WTC11 (cell line): ENCODE measurements around the gene CNIH3. TPM values are rescaled to one million over a fixed set of nuclear protein-coding genes. Genes with fewer than 3 reads are reported as not detected.

ENCODE experiments used
- ATAC-seq: fragments of 200-7000 bp; cut with Tn5 transposase; 2 replicates; pipeline ENCODE4 v1.10.0; 2021; ENCODE audit warnings: mild to moderate bottlenecking, moderate library complexity
- CTCF ChIA-PET: fragments of 300-600 bp; sonication (Branson Sonifier 250); formaldehyde crosslinking; loops from one replicate; lab custom pipeline; 2021; ENCODE audit warnings: antibody characterized with exemption; lab: Charles Lee
- POLR2A ChIA-PET: fragments of 350-600 bp; sonication (Branson Sonifier 250); formaldehyde crosslinking; loops from one replicate; lab custom pipeline; 2021; ENCODE audit warnings: antibody characterized with exemption; lab: Charles Lee
- DNase-seq: peaks from one replicate; pipeline ENCODE4 v3.0.0; 2021; ENCODE audit warnings: low spot score
- H3K27ac Mint-ChIP-seq: 2 replicates; pipeline ENCODE4 v1.8.0; 2021; ENCODE audit warnings: mixed read lengths
- H3K27me3 Mint-ChIP-seq: 2 replicates; pipeline ENCODE4 v1.8.0; 2021; ENCODE audit warnings: low read depth, mild to moderate bottlenecking, moderate library complexity, mixed read lengths
- H3K36me3 Mint-ChIP-seq: 2 replicates; pipeline ENCODE4 v1.8.0; 2021; ENCODE audit warnings: mixed read lengths
- H3K4me1 Mint-ChIP-seq: 2 replicates; pipeline ENCODE4 v1.8.0; 2022; ENCODE audit warnings: mixed read lengths
- H3K4me3 Mint-ChIP-seq: 2 replicates; pipeline ENCODE4 v1.8.0; 2021; ENCODE audit warnings: mild to moderate bottlenecking, moderate library complexity, mixed read lengths
- H3K9me3 Mint-ChIP-seq: 2 replicates; pipeline ENCODE4 v1.8.0; 2021; ENCODE audit warnings: mixed read lengths
- ATF1 ChIP-seq: sonication (generic); formaldehyde crosslinking; IDR thresholded peaks from 2 replicates; pipeline ENCODE4 v1.8.1; 2023; ENCODE audit warnings: mild to moderate bottlenecking, moderate library complexity, missing genetic modification reagents
- ELF4 ChIP-seq: sonication (generic); formaldehyde crosslinking; IDR thresholded peaks from 2 replicates; pipeline ENCODE4 v1.8.1; 2022; ENCODE audit warnings: low read depth, mild to moderate bottlenecking, moderate library complexity, missing genetic modification reagents
- FOXJ3 ChIP-seq: sonication (generic); formaldehyde crosslinking; IDR thresholded peaks from 2 replicates; pipeline ENCODE4 v1.9.0; 2021; ENCODE audit warnings: missing genetic modification reagents, mild to moderate bottlenecking, borderline replicate concordance
- GRHL2 ChIP-seq: fragments of 250-450 bp; sonication (Bioruptor Pico); IDR thresholded peaks from 2 replicates; pipeline ENCODE4 v1.8.0; 2022; ENCODE audit warnings: mild to moderate bottlenecking, moderate library complexity; ENCODE audit not compliant: insufficient replicate concordance, severe bottlenecking
- GTF2I ChIP-seq: fragments of 250-450 bp; sonication (Bioruptor Pico); conservative IDR thresholded peaks from 2 replicates; pipeline ENCODE4 v1.4.0; 2021; ENCODE audit warnings: mild to moderate bottlenecking
- MYBL2 ChIP-seq: sonication (generic); formaldehyde crosslinking; IDR thresholded peaks from 2 replicates; pipeline ENCODE4 v1.8.1; 2023; ENCODE audit warnings: mild to moderate bottlenecking, moderate library complexity, missing genetic modification reagents
- NR1H2 ChIP-seq: sonication (generic); formaldehyde crosslinking; IDR thresholded peaks from 2 replicates; pipeline ENCODE4 v1.9.0; 2021; ENCODE audit warnings: mild to moderate bottlenecking, moderate library complexity, missing genetic modification reagents
- TCF7 ChIP-seq: sonication (generic); formaldehyde crosslinking; IDR thresholded peaks from 2 replicates; pipeline ENCODE4 v1.8.0; 2022; ENCODE audit warnings: mild to moderate bottlenecking, low read depth, missing genetic modification reagents, moderate library complexity
- TP53 ChIP-seq: sonication (generic); formaldehyde crosslinking; IDR thresholded peaks from 2 replicates; pipeline ENCODE4 v1.8.1; 2023; ENCODE audit warnings: mild to moderate bottlenecking, missing genetic modification reagents
- ZNF396 ChIP-seq: fragments of 250-450 bp; sonication (Bioruptor Pico); IDR thresholded peaks from 2 replicates; pipeline ENCODE4 v1.8.0; 2021; ENCODE audit warnings: mild to moderate bottlenecking, moderate library complexity, borderline replicate concordance
- ZNF423 ChIP-seq: fragments of 250-450 bp; sonication (Bioruptor Pico); IDR thresholded peaks from 2 replicates; pipeline ENCODE4 v2.1.2; 2022; ENCODE audit warnings: mild to moderate bottlenecking, moderate library complexity
- total RNA-seq: library from RNA; stranded (reverse); gene quantifications from 3 replicates; pipeline ENCODE4 v1.2.3, GENCODE V29; 2021
- TF ChIP-seq, protein P1 (sequence below): sonication (generic); formaldehyde crosslinking; IDR thresholded peaks from 2 replicates; pipeline ENCODE4 v1.8.0; 2022; ENCODE audit warnings: mild to moderate bottlenecking, missing genetic modification reagents
- TF ChIP-seq, protein P2 (sequence below): fragments of 250-450 bp; sonication (Bioruptor Pico); IDR thresholded peaks from 2 replicates; pipeline ENCODE4 v1.8.0; 2021; ENCODE audit warnings: mild to moderate bottlenecking
- TF ChIP-seq, protein P3 (sequence below): sonication (generic); formaldehyde crosslinking; IDR thresholded peaks from 2 replicates; pipeline ENCODE4 v1.8.1; 2023; ENCODE audit warnings: mild to moderate bottlenecking, missing genetic modification reagents, moderate library complexity
- TF ChIP-seq, protein P4 (sequence below): sonication (generic); formaldehyde crosslinking; IDR thresholded peaks from 2 replicates; pipeline ENCODE4 v1.8.0; 2023; ENCODE audit warnings: mild to moderate bottlenecking, missing genetic modification reagents
- TF ChIP-seq, protein P5 (sequence below): sonication (generic); formaldehyde crosslinking; IDR thresholded peaks from 2 replicates; pipeline ENCODE4 v1.8.1; 2022; ENCODE audit warnings: low read depth, missing genetic modification reagents, borderline replicate concordance

The CNIH3 gene
- total RNA-seq, 1 experiment from 2014 or later: 8.1 TPM

DNA sequence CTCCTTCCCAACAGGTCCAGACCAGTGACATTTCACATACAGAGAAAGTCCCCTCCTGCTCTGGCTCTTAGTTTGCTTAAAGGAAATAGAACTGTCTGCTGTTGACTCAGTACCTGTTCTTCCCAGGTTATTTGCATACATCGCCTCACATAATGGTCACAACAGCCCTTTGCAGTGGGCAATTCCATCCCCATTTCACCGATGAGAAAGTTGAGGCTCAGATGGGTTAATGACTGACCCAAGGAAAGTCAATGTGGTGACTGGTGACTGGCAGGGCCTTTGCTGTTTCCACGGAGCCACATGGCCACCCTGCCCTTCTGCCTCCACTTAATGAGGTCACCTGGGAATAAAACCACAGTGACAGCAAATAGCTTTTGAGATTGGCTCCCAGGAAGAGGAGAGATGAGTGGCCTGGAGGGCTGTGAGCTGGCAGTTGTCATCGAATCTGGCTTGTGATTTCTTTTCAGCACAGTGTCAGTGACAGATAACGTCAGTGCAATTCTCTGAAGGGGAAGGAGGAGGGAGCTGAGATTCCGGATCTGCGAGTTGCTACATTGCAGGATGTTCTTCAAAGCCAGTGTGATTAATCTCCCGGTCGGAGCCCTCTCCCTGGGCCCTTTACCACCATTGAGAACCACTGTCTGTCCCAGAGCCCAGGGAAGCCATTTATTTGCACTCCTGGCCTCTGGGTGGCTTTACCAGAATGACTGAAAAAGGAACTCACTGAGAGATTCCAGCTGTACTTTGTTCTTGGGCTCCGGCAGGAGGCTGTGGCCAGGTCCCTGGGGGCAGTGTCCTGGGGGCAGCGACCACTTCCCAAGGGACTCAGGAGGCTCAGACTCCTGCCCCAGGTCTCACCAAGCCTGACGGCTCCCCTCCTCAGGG is 117.2 kb downstream of the CNIH3 start (continued):
- no peak for TF ChIP-seq GTF2I (CRISPR knock-in tag)
- TF ChIP-seq GRHL2: no peak
- TF ChIP-seq, protein P1, sequence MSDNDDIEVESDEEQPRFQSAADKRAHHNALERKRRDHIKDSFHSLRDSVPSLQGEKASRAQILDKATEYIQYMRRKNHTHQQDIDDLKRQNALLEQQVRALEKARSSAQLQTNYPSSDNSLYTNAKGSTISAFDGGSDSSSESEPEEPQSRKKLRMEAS (CRISPR knock-in tag): no peak
- no peak for TF ChIP-seq NR1H2 (CRISPR knock-in tag)
- TF ChIP-seq, protein P2, sequence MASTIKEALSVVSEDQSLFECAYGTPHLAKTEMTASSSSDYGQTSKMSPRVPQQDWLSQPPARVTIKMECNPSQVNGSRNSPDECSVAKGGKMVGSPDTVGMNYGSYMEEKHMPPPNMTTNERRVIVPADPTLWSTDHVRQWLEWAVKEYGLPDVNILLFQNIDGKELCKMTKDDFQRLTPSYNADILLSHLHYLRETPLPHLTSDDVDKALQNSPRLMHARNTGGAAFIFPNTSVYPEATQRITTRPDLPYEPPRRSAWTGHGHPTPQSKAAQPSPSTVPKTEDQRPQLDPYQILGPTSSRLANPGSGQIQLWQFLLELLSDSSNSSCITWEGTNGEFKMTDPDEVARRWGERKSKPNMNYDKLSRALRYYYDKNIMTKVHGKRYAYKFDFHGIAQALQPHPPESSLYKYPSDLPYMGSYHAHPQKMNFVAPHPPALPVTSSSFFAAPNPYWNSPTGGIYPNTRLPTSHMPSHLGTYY (CRISPR knock-in tag): no peak
- TF ChIP-seq FOXJ3: no peak
- no peak for TF ChIP-seq MYBL2 (CRISPR knock-in tag)
- TF ChIP-seq, protein P3, sequence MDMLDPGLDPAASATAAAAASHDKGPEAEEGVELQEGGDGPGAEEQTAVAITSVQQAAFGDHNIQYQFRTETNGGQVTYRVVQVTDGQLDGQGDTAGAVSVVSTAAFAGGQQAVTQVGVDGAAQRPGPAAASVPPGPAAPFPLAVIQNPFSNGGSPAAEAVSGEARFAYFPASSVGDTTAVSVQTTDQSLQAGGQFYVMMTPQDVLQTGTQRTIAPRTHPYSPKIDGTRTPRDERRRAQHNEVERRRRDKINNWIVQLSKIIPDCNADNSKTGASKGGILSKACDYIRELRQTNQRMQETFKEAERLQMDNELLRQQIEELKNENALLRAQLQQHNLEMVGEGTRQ: no peak
- TF ChIP-seq TCF7 (CRISPR knock-in tag): no peak
- TF ChIP-seq TP53 (CRISPR knock-in tag): no peak
- TF ChIP-seq, protein P4, sequence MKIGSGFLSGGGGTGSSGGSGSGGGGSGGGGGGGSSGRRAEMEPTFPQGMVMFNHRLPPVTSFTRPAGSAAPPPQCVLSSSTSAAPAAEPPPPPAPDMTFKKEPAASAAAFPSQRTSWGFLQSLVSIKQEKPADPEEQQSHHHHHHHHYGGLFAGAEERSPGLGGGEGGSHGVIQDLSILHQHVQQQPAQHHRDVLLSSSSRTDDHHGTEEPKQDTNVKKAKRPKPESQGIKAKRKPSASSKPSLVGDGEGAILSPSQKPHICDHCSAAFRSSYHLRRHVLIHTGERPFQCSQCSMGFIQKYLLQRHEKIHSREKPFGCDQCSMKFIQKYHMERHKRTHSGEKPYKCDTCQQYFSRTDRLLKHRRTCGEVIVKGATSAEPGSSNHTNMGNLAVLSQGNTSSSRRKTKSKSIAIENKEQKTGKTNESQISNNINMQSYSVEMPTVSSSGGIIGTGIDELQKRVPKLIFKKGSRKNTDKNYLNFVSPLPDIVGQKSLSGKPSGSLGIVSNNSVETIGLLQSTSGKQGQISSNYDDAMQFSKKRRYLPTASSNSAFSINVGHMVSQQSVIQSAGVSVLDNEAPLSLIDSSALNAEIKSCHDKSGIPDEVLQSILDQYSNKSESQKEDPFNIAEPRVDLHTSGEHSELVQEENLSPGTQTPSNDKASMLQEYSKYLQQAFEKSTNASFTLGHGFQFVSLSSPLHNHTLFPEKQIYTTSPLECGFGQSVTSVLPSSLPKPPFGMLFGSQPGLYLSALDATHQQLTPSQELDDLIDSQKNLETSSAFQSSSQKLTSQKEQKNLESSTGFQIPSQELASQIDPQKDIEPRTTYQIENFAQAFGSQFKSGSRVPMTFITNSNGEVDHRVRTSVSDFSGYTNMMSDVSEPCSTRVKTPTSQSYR (CRISPR knock-in tag): no peak
- no peak for TF ChIP-seq ZNF396 (CRISPR knock-in tag)

DNA sequence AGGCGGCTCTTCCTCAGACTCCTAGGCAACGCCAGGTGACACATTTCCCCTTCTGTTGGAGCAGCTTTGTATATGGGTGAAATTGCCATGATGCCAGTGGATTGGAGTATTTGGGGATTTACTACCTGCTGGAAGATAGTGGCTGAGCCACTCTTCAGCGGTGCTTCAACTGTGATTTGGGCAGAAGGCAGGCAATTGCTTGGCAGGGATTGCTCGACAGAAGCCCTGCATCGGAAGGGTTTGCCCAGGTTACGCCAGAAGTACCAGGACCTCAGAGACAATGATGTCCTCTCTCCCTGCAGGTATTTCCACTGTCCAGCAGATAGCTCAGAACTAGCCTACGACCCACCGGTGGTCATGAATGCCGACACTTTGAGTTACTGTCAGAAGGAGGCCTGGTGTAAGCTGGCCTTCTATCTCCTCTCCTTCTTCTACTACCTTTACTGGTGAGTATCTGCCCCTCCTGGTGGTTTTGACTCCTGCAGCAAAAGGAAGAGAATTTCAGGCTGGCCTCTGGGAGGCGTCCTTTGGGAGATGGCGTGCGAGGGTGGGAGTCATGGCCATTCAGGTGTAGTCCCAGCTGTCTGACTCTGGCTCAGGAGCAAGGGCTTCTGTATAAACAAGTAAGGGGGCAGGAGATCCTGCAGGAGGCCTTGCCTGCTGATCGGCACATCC is 118.3 kb downstream of the CNIH3 start:
- Mint-ChIP-seq H3K4me3 (no peak overlapping the region), H3K36me3 (no peaks in the 10 kb centered on the region), H3K27me3 (no peaks in the 10 kb centered on the region), H3K27ac (no peak overlapping the region), H3K4me1 (peaks cover 67% of the 10 kb centered on the region), H3K9me3 (no peaks in the 10 kb centered on the region)
- ATAC-seq: peak; percentile 60
- TF ChIP-seq ZNF423 (CRISPR knock-in tag) (peak; percentile 11; the same call in 1 of the 2 replicates), ELF4 (CRISPR knock-in tag) (no peak), ATF1 (CRISPR knock-in tag) (no peak)
- TF ChIP-seq, protein P5, sequence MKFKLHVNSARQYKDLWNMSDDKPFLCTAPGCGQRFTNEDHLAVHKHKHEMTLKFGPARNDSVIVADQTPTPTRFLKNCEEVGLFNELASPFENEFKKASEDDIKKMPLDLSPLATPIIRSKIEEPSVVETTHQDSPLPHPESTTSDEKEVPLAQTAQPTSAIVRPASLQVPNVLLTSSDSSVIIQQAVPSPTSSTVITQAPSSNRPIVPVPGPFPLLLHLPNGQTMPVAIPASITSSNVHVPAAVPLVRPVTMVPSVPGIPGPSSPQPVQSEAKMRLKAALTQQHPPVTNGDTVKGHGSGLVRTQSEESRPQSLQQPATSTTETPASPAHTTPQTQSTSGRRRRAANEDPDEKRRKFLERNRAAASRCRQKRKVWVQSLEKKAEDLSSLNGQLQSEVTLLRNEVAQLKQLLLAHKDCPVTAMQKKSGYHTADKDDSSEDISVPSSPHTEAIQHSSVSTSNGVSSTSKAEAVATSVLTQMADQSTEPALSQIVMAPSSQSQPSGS (CRISPR knock-in tag): no peak
- DNase-seq: peak; percentile 51
- ChIA-PET POLR2A (no interaction called here), CTCF (interaction anchor here (1.0 to 5.3 kb wide), 13 partner anchors 9 to 188 kb away, joined by 3 to 42 read pairs (median 4); no protein-coding TSS in a partner anchor)
